GM21528 (cell line): Measurements from ENCODE around the gene HVCN1.
"Not testable (repeated sequence)": the region's sequence is repeated elsewhere in the genome, so short reads cannot be mapped to it uniquely, and the experiment has no call there.

Source experiments
- ATAC-seq: cut with Tn5 transposase; IDR thresholded peaks from one replicate; pipeline ENCODE4 v1.9.1; 2021; ENCODE audit warnings: mild to moderate bottlenecking, moderate library complexity; ENCODE audit not compliant: unreplicated experiment, low FRiP score

Gene HVCN1, protein sequence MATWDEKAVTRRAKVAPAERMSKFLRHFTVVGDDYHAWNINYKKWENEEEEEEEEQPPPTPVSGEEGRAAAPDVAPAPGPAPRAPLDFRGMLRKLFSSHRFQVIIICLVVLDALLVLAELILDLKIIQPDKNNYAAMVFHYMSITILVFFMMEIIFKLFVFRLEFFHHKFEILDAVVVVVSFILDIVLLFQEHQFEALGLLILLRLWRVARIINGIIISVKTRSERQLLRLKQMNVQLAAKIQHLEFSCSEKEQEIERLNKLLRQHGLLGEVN

DNA sequence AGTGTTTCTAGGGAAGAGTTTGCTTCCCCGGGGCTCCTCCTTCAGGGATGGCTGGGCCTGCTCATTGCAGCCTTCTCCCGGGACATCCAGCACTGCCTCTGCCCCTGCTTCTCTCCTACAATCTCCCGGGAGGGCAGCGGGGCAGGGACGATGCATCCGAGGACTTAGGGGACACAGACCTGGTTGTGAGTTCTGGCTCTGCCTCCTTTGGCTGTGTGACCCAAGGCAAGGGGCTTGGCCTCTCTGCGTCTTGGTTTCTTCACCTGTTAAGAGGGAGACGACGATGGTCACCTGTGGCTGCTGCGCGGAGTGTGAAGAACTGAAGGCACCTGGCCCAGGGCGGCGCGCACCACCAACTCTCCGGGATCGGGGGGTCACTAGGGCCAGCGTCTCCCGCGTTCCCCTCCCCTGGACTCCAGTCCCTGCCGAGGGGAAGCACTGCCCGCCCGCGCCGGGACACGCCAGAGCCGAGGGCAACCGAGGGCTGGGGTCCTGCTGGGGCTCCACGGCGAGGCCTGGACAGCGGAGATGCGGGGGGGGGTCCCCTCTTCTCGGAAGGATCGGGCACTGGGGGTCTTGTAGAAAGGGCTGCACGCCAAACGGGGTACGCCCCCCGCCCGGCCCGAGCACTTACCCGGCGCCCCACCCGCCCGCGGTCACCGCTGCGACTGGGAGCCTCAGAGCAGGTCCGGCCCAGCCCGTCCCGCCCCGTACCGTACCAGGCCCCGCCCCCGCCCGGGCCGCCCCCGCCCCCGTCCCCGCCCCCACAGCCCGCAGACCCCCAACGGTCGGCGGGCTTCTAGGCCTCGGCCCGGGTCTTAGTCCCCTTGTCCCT, at the start of gene HVCN1:
Gene HVCN1 (minus strand): TSS at position 670 of the 835 bp plus-strand sequence. CDS start 5,870 bp downstream, outside the sequence.
- peak; percentile 32 for ATAC-seq

DNA sequence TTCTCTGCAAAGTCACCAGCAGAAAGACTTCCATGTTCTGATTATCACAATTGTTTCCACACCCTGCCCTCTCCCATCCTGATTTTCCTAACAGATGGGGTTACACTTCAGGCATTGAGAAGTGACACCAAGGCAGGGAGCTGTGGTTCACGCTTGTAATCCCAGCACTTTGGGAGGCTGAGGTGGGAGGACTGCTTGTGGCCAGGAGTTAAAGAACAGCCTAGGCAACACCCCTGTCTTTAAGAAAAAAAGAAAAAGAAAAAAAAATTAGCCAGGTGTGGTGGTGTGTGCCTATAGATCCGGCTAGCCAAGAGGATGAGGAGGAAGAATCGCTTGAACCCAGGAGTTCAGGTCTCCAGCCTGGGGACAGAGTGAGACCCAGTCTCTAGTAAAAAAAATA, 48.6 kb upstream of the HVCN1 start:
- ATAC-seq: no peak

DNA sequence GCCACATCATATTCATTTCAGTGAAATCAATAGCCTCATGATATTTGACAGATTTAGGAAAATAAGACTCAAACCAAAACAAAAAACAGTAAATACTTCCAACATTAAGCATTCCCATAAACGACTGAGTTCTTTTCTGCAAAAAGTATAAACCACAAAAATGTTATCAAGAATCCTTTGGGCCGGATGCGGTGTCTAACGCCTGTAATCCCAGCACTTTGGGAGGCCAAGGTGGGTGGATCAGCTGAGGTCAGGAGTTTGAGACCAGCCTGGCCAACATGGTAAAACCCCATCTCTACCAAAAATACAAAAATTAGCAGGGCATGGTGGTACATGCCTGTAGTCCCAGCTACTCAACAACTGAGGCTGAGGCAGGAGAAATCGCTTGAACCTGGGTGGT, 48.1 kb upstream of the HVCN1 start:
- not testable (repeated sequence) for ATAC-seq

DNA sequence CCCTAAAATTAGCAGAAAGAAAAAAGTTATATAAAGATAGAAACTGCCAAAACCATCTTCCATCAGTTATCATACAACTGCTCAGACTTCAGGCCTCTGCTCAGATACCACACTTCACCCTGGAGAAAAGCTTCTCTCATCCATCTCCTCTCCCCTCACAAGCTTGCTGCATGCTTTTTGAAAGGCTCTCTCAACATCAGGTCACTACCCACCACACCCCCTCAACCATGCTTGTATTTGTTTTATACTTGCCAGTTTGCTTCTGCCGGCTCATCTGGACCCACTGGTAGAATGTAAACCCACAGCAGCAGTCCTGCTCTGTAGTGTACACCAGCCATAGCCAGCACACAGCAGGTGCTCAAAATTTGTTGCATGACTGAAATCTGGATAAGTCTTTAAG, 45.0 kb upstream of the HVCN1 start:
- no peak for ATAC-seq

DNA sequence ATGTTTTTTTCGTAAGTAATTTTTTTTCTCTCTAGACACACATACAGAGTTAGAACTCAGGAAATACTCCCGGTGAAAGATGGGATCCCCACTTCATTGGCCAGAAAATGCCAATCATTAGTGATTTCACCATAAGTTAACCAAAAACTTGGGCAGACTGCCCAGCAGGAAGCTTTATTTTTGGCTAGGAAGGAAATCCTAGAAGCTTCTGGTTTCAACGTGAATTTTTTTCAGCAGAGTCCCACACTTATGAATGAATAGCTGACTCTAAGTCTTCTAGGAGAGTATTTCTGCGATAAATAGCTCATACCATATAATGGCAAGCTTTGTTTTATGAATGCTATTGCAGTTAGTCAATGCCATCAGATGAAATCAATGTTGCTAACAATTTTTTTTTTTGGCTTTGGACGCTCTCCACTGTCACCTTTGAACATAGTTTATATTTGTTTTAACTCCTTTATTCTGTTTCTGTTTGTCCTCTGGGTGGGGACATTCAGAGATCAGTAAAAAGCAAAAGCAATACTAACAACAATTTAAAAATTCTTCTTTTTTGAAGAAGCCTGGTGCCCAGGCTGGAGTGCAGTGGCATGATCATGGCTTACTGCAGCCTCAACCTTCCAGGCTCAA, 44.3 kb upstream of the HVCN1 start:
- ATAC-seq: no peak

DNA sequence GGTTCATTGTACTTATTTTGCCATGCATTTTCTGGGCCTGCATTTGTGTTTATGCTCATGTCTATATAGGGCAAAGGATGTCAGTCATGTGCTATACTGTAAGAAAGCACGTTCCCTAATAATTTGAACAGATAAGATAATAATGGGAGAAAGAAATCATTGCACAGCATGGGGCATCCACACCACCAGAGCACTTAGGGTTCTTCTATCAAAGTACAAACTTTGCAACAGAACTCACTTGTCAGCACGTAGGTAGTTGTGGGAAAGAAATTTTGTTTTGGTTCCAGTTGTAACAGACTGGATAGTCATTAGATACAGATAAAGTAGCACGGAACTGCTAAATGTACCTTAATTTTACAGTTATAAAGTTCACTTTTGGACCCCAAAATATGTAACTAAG, 43.7 kb upstream of the HVCN1 start:
- ATAC-seq: no peak

DNA sequence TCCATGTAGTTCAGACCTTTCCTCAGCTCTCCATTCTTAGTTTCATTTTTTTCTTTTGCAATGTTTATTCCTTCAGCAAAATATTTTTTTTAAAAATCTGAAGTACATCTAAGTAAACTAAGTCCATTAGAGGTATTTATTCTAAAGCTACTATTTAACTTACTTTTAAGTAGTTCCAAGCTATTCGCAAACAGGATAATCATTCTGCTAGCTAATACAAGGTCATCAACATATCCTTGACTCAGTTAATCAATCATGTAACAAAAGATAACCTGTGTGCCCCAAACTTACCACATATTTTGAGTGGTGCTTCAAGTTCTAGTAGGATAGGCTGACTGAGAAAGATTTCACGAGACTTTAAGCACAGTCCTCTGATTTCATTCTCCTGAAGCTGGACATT, 42.6 kb upstream of the HVCN1 start:
- ATAC-seq: no peak

DNA sequence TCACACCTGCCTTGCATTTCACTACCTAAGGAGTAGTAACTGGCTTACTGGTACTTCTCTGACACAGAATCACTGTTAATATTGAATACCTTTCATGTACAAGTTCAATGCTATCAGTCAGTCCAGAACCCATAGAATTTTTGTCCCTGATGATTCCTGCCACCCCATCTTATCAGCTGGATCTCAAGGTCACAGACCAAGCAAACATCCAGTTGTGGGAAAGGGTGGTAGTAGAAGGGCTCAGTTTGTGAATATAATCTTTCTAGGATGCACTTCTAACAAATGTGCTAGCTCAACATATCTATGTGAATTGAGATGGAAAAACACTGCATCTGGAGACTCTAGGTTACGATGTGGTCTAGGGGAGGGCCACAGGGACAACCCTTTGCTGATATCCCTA, 39.7 kb upstream of the HVCN1 start:
- ATAC-seq: no peak

DNA sequence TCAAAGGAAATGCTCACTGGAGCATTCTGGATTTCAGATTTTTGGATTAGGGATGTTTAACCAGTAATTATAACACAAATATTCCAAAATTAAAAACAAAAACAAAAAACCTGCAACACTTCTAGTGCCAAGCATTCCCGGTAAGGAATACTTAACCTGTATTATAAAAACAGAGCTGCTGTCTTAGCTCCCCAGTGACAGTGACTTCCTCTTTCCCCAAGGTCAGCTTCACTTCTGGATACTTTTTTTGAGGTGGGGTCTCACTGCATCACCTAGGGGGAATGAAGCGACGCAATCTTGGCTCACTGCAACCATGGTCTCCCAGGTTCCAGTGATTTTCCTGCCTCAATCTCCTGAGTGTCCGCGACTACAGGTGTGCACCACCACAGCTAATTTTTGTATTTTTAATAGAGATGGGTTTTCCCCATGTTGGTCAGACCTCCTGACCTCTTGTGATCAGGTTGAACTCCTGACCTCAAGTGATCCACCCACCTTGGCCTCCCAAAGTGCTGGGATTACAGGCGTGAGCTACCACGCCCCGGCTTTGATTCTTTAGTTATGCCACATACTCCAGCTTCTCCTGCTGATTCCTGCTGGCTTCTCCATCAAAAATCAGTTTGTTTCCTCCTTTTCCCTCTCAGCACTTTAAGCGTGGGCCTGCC, 37.9 kb upstream of the HVCN1 start:
- no peak for ATAC-seq

DNA sequence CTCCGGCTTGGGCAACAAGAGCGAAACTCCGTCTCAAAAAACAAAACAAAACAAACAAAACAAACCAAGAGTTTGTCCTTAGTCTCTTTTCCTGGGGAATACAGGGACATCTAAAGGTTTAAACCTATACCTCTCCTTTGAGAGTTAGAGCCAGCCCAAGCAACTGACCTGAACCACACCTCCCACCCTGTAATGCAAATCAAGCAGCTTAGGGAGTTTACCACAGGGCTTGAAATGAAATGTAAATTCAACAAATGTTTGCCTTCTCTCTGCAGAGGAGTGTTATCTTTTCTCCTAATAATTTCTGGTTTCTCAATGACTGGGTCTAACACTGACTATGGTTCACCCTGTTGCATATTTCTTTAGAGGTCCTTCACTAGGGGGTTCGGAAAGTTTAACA, 37.1 kb upstream of the HVCN1 start:
- no peak for ATAC-seq

DNA sequence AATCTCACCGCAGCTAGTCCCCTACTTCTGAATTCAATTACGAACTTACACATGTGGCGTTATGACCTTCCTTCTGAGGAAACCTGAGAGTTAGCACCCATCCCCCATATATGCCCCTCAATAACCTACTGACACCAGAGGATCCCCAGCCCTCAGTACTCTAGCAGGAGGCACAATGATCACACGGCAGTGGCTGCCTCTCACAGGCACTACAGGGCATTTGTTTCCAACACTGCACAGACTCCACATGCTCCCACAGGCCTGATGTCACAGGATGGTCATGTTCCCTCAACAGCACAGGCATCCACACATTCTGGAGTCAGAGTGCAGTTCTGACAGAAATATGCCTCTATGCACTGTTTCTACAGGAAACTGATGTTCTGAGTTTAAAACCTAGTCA, 36.4 kb upstream of the HVCN1 start:
- no peak for ATAC-seq

DNA sequence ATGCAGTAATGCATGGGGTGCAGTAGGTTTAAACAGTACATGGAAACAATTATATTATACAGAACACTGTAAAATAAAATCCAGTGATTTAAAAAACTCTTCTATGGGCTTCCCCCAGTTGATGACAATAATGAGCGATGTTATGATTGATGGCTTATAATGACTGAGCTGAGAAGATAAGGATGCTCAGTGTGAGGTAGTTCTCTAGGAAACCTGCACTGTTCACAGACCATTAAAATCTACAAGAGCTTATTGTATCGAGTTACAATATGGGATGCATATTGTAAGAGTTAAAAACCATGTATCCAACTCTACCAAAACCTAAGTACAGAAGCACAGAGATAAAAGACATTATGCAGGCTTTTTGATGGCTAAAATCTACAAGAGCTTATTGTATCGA, 34.0 kb upstream of the HVCN1 start:
- not testable (repeated sequence) for ATAC-seq

DNA sequence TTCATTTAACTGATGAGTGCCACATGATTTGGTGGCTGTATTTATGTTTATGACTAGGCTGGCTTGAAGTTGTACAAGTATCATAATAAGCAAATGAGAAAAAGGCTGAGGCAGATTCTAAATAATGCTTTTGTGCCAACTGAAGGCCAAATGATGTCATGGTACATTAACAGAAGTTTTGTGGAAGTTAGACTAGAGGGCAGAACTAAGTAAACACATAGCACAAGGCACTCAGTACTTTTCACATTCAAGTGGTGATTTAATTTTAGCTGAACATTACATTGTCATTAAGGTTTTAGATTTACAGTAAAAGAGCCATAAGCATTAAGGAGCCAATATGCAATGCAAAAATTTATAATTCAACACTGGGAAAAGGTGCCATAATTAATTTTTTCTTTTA, 32.7 kb upstream of the HVCN1 start:
- ATAC-seq: no peak

DNA sequence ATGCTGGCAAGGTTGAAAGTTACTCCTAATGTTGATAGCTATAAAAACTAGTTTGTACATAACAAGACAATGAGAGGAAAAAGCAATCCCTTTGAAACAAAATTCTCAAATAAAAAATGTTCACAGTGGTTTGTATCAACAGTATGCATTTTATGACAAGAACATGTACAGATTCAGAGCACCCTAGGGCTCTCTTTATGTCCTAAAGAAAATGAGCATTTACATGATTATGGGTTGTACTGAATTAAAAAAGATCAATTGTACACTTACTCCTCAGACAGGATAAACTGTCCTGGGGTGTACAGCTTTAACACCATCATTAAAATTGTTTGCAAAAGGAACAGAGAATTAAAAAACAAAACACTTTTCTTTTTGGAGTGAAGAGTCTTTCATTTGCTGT, 31.6 kb upstream of the HVCN1 start:
- no peak for ATAC-seq

DNA sequence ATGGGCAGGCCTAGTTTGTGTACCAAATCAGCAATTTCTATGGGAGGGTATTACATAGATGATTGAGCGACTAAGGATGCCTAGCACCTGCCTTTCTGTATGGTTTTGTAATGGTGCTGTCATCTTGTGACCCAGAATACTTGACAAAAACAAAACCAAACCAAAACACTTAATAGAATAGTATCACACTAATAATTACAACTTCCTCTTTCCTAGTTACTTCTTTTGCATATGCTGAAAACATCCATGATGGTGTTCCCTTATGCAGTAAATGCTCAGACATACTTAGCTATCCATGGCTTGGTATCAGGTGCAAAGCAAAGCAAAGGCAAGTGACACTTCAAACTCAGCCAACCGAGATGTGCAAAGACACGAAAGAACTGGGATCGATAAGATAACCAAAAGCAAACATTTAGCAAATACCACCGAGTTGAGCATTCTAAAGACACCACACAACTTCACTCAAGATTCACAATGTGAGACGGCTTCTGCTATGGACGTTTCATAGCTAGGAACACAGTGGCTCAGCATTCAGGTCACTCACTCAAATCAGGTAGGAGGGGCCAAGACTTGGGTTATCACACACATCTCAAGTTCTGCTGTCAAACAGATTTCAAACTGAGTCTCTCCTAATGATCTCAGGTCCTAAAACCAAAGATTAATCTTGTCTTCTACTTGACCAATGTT, 29.4 kb upstream of the HVCN1 start:
- ATAC-seq: no peak

DNA sequence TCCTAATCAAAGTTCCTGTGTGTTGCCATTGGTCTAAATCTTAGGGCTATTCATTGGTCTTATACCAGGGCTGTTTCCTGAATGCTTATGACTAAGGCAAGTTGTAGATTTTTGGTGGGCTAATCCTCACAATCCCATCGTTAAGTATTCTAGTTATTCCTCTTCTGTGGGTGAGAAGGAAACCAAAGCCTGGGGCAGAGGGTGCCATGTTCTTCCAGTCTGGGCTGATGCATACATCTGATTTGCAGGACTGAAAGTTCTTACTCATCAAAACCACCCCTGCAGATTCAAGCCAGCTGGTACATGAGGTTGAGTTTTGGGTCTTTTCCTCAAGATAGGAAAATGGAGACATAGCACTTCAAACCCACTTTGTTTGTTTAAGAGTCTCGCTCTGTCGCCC, 28.1 kb upstream of the HVCN1 start:
- ATAC-seq: no peak

DNA sequence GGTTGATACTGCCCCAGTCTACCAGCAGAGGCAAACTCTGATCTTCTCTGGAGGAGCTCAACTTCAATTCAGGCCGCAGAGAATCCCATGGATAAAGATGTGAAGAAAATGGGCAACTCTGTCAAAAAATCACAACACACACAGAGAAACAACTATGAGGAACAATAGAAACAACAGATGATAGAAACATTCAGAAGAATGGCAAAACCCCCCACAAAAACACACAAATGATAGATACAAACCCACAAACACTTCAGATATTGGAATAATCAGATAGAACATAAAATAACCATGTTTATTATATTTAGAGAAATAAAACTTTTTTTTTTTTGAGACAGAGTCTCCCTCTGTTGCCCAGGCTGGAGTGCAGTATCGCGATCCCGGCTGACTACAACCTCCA, 20.0 kb upstream of the HVCN1 start:
- no peak for ATAC-seq

DNA sequence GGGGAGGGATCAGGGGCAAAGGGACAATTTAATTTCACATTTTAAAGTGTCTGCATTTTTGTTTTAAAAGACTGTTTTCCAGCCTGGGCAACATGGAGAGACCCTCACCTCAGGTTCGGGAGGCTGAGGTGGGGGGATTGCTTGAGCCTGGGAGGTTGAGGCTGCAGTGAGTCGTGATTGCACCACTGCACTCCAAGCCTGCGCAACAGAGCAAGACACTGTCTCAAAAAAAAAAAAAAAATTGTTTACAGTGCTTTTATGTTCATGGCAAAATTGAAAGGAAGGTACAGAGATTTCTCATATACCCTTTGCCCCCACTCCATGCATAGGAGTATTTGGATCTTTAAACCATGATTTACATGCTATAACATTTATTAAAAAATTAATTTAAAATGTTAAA, 16.4 kb upstream of the HVCN1 start:
- ATAC-seq: no peak

DNA sequence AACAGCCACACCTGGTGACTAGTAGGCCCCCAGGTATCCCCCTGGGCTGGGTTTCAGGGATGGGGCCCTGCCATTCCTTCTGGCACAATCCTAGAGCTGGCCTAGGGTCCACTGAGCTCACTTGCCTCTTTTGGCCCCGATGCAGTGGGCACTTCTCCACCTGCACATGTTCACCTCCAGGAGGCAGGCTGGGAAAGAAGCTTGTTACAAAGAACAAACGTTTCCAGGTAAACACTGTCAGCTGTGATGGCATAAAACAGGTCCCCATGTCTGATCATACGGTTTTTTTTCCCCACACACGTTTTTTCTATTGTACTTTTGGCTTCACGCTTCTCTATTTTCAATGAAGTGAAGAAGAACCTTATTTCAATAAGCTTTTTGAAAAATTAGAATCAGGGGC, 15.8 kb upstream of the HVCN1 start:
- ATAC-seq: no peak

DNA sequence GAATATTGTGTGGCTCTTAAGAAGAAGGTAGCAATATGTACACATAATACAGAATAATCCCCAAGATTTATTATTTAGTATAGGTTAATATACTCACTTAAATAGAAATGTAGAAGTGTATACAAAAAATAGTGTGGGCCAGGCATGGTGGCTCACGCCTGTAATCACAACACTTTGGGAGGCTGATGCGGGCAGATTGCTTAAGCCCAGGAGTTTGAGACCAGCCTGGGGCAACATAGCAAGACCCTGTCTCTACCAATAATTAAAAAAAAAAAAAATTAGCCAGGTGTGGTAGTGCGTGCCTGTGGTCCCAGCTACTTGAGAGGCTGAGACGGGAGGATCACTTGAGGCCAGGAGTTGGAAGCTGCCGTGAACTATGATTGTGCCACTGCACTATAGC, 15.3 kb upstream of the HVCN1 start:
- ATAC-seq: no peak

DNA sequence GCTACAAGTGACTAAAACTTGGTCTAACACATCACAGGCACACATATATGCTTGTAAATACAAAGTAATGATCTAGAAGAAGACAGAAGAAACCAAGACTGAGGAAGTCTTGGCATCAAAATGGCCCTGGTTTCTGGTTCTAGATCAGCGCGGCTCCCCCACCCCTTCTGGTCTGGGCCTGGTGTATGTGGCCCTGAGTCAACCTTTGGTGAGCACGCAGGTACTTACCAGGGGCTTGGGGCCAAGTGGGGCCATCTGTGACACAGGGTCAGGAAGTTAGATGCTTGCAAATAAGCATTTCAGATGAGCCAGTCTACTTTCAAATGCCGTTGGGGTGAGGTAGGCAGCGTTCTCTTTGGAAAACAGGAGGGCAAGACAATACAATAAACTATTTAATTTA, 13.2 kb upstream of the HVCN1 start:
- no peak for ATAC-seq
